ENCODE data around the gene ATP1B1. TPM values are rescaled to one million over a fixed set of nuclear protein-coding genes. Genes with fewer than 3 reads are reported as not detected.

ATP1B1 gene
- total RNA-seq, 4 donors from 2014 or later = 94.8 to 137 (median 103) TPM

GRCh38 chr1:169141356-169141755 is 34.9 kb downstream of the ATP1B1 start:
- no peaks in the 10 kb centered on the region for H3K4me1 ChIP-seq
- ATAC-seq = no peak
- H3K27me3 ChIP-seq = no peaks in the 10 kb centered on the region
- no peak overlapping the region for H3K4me3 ChIP-seq
- 76 to 81% methylated on average over 3 of the region's 3 CpGs for WGBS, 2 donors (ENCODE audit: low coverage in 1 of 2)
- no peaks in the 10 kb centered on the region for H3K9me3 ChIP-seq
- no peak overlapping the region for H3K27ac ChIP-seq
- H3K36me3 ChIP-seq = no peaks in the 10 kb centered on the region
- TF ChIP-seq POLR2AphosphoS5 (IDR thresholded peaks at IDR 0.05) = no peak
- no peak for TF ChIP-seq CTCF (IDR thresholded peaks at IDR 0.05)
- no peak for TF ChIP-seq POLR2A (IDR thresholded peaks at IDR 0.05)
- no peak for TF ChIP-seq EP300 (IDR thresholded peaks at IDR 0.05)

GRCh38 chr1:169142129-169142528 is 35.6 kb downstream of the ATP1B1 start:
- ATAC-seq = no peak
- Histone ChIP-seq H3K4me1 (no peaks in the 10 kb centered on the region), H3K36me3 (no peaks in the 10 kb centered on the region), H3K9me3 (no peaks in the 10 kb centered on the region), H3K27me3 (no peaks in the 10 kb centered on the region), H3K27ac (no peak overlapping the region), H3K4me3 (no peak overlapping the region)
- WGBS, 2 donors (ENCODE audit: low coverage in 1 of 2) = 0 to 20% methylated on average over 1 of the region's 1 CpG
- TF ChIP-seq EP300 (IDR thresholded peaks at IDR 0.05) (no peak), POLR2A (IDR thresholded peaks at IDR 0.05) (no peak), CTCF (IDR thresholded peaks at IDR 0.05) (no peak), POLR2AphosphoS5 (IDR thresholded peaks at IDR 0.05) (no peak)

- ATAC-seq = no peak
- 84 to 90% methylated on average over 3 of the region's 3 CpGs for WGBS, 2 donors (ENCODE audit: low coverage in 1 of 2)
- no peak overlapping the region for H3K27ac ChIP-seq
- no peak overlapping the region for H3K4me3 ChIP-seq
- no peaks in the 10 kb centered on the region for H3K27me3 ChIP-seq
- no peaks in the 10 kb centered on the region for H3K36me3 ChIP-seq
- no peaks in the 10 kb centered on the region for H3K4me1 ChIP-seq
- H3K9me3 ChIP-seq = no peaks in the 10 kb centered on the region
- TF ChIP-seq CTCF (IDR thresholded peaks at IDR 0.05) = no peak
- TF ChIP-seq EP300 (IDR thresholded peaks at IDR 0.05) = no peak
- no peak for TF ChIP-seq POLR2A (IDR thresholded peaks at IDR 0.05)
- no peak for TF ChIP-seq POLR2AphosphoS5 (IDR thresholded peaks at IDR 0.05)
Observed at GRCh38 chr1:169143346-169143745, 36.9 kb downstream of the ATP1B1 start.

- H3K9me3 ChIP-seq = no peaks in the 10 kb centered on the region
- no peak for ATAC-seq
- no peaks in the 10 kb centered on the region for H3K27me3 ChIP-seq
- no peak overlapping the region for H3K4me3 ChIP-seq
- no peak for TF ChIP-seq POLR2A (IDR thresholded peaks at IDR 0.05)
- TF ChIP-seq EP300 (IDR thresholded peaks at IDR 0.05) = no peak
- TF ChIP-seq CTCF (IDR thresholded peaks at IDR 0.05) = no peak
- no peak for TF ChIP-seq POLR2AphosphoS5 (IDR thresholded peaks at IDR 0.05)
- H3K36me3 ChIP-seq = no peaks in the 10 kb centered on the region
- no peak overlapping the region for H3K27ac ChIP-seq
- no peaks in the 10 kb centered on the region for H3K4me1 ChIP-seq
Observed at GRCh38 chr1:169143984-169144383, 37.5 kb downstream of the ATP1B1 start.

GRCh38 chr1:169144941-169145626 is 38.6 kb downstream of the ATP1B1 start:
- Histone ChIP-seq H3K4me3 (no peak overlapping the region), H3K9me3 (no peaks in the 10 kb centered on the region), H3K4me1 (no peaks in the 10 kb centered on the region), H3K36me3 (no peaks in the 10 kb centered on the region), H3K27me3 (no peaks in the 10 kb centered on the region), H3K27ac (no peak overlapping the region)
- no peak for TF ChIP-seq EP300 (IDR thresholded peaks at IDR 0.05)
- no peak for TF ChIP-seq POLR2A (IDR thresholded peaks at IDR 0.05)
- no peak for TF ChIP-seq POLR2AphosphoS5 (IDR thresholded peaks at IDR 0.05)
- TF ChIP-seq CTCF (IDR thresholded peaks at IDR 0.05) = no peak
- no peak for ATAC-seq
- 84 to 87% methylated on average over 6 to 7 of the region's 7 CpGs for WGBS, 2 donors (ENCODE audit: low coverage in 1 of 2)

Data from gastroesophageal sphincter (tissue), 4 donors.